OCI-LY1 (cell line): ENCODE measurements around the gene TGM1.

ENCODE experiments used
- EZH2 ChIP-seq: fragments of 200-600 bp; sonication (generic), shearing (Covaris generic); IDR thresholded peaks from 2 replicates; pipeline ENCODE4 v1.8.0; 2017; ENCODE audit warnings: borderline replicate concordance, mixed run types, mild to moderate bottlenecking, antibody characterized with exemption, low read length, moderate library complexity, mixed read lengths
- TF ChIP-seq, protein P1 (sequence below): fragments of 200-600 bp; sonication (generic), shearing (Covaris generic); IDR thresholded peaks from 2 replicates; pipeline ENCODE4 v1.5.1; 2017; ENCODE audit warnings: mild to moderate bottlenecking, antibody characterized with exemption, low read length, moderate library complexity, mixed read lengths

DNA sequence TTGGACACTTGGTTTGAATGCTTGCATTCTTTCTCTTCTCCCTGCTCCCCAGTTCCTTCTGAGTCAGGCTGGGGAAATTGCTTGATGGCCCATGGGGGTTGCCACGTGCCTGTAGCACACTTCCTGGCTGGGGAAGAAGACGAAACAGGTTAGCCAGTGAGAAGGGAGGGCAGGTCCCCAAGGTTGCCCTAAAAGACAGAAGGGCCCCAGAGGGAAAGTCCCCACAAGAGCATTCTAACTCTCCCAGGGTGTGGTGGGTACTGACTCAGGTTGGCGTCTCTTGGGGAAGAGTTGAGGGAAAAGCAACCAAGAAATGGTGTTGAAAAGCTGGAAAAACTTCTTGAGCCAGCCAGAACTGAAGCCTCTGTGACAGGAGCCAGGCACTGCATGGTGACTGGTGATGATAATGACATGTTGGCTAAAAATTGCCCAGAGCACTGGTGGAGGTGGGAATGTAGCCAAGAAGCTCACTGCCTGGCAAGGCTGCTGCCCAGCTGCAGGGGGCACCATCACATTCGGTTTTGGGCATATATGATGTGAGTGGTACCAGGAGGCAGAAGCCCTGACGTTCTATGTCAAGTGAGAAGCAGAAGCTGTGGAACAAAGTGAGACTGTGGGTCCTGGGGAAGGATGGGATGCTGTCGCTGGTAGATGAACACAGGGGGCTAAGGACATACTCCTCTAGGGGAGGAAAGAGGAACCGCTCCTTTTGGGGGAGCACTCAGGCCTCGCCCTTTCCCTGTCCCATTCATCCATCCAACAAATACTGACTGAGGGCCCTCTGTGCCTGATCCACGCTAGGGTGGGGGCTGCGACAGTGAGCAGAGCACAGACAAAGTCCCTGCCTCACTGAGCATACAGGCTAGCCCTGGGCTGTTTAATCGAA, 16.6 kb upstream of the TGM1 start:
- TF ChIP-seq, protein P1, sequence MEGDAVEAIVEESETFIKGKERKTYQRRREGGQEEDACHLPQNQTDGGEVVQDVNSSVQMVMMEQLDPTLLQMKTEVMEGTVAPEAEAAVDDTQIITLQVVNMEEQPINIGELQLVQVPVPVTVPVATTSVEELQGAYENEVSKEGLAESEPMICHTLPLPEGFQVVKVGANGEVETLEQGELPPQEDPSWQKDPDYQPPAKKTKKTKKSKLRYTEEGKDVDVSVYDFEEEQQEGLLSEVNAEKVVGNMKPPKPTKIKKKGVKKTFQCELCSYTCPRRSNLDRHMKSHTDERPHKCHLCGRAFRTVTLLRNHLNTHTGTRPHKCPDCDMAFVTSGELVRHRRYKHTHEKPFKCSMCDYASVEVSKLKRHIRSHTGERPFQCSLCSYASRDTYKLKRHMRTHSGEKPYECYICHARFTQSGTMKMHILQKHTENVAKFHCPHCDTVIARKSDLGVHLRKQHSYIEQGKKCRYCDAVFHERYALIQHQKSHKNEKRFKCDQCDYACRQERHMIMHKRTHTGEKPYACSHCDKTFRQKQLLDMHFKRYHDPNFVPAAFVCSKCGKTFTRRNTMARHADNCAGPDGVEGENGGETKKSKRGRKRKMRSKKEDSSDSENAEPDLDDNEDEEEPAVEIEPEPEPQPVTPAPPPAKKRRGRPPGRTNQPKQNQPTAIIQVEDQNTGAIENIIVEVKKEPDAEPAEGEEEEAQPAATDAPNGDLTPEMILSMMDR, result peak; percentile 67
- no peak for TF ChIP-seq EZH2
